NCI-H1048 (cell line): ENCODE results near the gene LCP2.

Experiments
- DNase-seq: peaks from one replicate; lab custom pipeline; 2025; lab: John Stamatoyannopoulos, UW

LCP2 gene

GRCh38 chr5:170216257-170216864 lies 81.2 kb downstream of the LCP2 start:
- peak; percentile 46 for DNase-seq

DNA sequence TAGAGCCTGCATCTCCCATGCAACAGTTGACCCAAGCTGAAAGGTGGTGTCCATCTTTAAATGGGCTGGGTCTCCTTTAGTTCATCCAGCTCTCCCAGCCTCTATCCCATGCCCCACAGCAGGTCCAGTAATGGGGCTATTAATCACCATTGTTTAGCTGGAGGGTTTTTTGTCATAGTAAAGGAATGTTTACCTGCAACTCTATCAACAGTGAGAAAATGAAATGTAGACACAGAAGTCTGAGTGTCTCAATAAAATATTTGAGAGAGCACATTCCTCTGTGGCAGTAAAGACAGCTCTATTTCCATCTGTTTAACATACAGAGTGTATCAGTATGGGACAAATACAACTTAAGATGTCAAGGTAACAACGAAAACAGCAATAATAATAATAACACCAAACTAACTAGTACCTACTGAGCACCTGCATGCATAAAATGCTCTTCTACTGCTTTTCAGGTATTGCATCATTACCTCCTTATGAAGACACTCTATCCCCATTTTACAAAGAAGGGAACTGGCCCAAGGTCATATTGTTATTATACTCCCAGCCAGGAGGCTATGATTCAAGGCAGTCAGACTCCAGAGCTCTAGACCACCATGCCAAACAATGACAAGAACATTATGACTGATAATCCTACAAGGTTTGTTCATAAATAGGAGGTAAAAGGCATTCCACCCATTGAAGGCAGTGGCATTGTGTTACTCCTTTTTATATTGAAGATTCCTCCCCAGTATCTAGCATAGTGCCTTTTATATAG lies 85.8 kb downstream of the LCP2 start:
- DNase-seq, result no peak

- no peak for DNase-seq
Observed at GRCh38 chr5:170206958-170207357, 90.6 kb downstream of the LCP2 start.

DNA sequence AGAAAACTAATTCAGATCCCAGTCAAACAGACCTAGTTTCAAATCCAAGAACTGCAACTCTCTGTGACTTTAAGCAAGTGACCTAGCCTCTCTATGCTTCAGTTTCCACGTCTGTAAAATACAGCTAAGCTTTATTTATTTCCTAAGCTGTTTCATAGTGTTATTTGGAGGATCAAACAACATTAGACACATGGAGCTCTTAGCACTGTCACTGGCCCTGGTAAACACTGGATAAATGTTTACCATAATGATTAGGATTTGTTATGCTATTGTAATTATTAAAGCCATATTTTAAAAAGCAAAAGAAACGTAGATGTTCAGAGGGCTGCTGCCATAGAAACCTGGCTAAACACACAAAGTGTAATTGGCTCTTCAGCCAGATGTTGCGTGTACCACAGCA lies 91.4 kb downstream of the LCP2 start:
- DNase-seq, result no peak

- DNase-seq, result no peak
Observed at GRCh38 chr5:170204202-170204601, 93.4 kb downstream of the LCP2 start.

DNA sequence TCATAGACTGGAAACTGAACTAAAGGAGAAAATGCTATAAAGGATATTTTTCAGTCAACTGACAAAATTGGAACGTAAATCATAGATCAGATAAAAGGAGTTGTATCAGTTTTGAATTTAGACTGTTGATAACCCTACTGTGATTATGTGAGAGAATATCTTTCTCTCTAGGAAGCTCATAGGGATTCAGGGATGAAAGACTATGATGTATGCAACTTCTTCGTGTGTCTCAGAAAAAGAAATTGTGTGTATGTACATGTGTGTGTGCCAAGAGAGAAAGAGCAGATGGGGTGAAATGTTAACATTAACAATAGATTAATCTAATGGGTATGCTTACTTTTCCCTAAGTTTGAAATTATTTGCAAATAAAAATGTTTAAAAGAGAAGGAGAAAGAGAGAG lies 95.5 kb downstream of the LCP2 start:
- no peak for DNase-seq

- no peak for DNase-seq
Observed at GRCh38 chr5:170201311-170201710, 96.3 kb downstream of the LCP2 start.

GRCh38 chr5:170200876-170201275 lies 96.7 kb downstream of the LCP2 start:
- DNase-seq, result no peak
